Hepatocyte (in vitro differentiated cells): ENCODE data around the gene PARN.

ENCODE experiments used
- CTCF ChIP-seq: fragments of 200-600 bp; sonication (generic); IDR thresholded peaks from 2 replicates; pipeline ENCODE4 v1.5.1; 2016; ENCODE audit warnings: antibody characterized with exemption, mild to moderate bottlenecking; ENCODE audit not compliant: poor library complexity
- EZH2phosphoT487 ChIP-seq: fragments of 200-600 bp; sonication (generic); IDR thresholded peaks from one replicate; pipeline ENCODE4 v1.6.1; 2018; ENCODE audit warnings: antibody characterized with exemption, mild to moderate bottlenecking, low read depth, moderate library complexity; ENCODE audit not compliant: unreplicated experiment, severe bottlenecking

- TF ChIP-seq CTCF (no peak), EZH2phosphoT487 (no peak)
Measured at GRCh38 chr16:14539631-14540030, 90.4 kb downstream of the PARN start.
